Vagina (tissue), 2 donors: ENCODE data around the gene ALDH3A1.

ENCODE experiments used
- CTCF ChIP-seq, 3 experiments: fragments of 450-650 bp in 2 of 3; fragments of 200-600 bp in 1 of 3; sonication (generic) in 1 of 3; IDR thresholded peaks; one replicate each; pipeline ENCODE4 v1.5.1; 2017 to 2019; ENCODE audit warnings: antibody characterized with exemption in 3 of 3, mild to moderate bottlenecking in 2 of 3, moderate library complexity in 2 of 3
- POLR2A ChIP-seq, 2 donors: fragments of 450-650 bp; IDR thresholded peaks; one replicate each; pipeline ENCODE4 v1.6.1; 2017; ENCODE audit warnings: antibody characterized with exemption in 2 of 2, mild to moderate bottlenecking in 2 of 2, moderate library complexity in 2 of 2

GRCh38 chr17:19738073-19738449 is 10.0 kb downstream of the ALDH3A1 start:
- no peak for TF ChIP-seq CTCF (IDR thresholded peaks at IDR 0.05)
- no peak for TF ChIP-seq POLR2A (IDR thresholded peaks at IDR 0.05)
